Keratinocyte (primary cell): Measurements from ENCODE around the gene NOP14.

Experiments
- EZH2 ChIP-seq: IDR thresholded peaks from one replicate; pipeline ENCODE4 v1.6.1; 2012; ENCODE audit warnings: inconsistent platforms, mild to moderate bottlenecking, low read length, moderate library complexity
- TF ChIP-seq, protein P1 (sequence below), 3 experiments: IDR thresholded peaks in 1 of 3; conservative IDR thresholded peaks in 1 of 3; optimal IDR thresholded peaks in 1 of 3; 2 replicates in 2 of 3; 3 replicates in 1 of 3; pipeline versions ENCODE3 to v1.5.1; 2011; ENCODE audit warnings: low read length in 3 of 3, mild to moderate bottlenecking in 3 of 3, moderate library complexity in 2 of 3, control low read depth in 1 of 3, inconsistent platforms in 1 of 3; ENCODE audit not compliant: insufficient read depth in 2 of 3; ENCODE audit errors: extremely low read depth in 1 of 3

DNA sequence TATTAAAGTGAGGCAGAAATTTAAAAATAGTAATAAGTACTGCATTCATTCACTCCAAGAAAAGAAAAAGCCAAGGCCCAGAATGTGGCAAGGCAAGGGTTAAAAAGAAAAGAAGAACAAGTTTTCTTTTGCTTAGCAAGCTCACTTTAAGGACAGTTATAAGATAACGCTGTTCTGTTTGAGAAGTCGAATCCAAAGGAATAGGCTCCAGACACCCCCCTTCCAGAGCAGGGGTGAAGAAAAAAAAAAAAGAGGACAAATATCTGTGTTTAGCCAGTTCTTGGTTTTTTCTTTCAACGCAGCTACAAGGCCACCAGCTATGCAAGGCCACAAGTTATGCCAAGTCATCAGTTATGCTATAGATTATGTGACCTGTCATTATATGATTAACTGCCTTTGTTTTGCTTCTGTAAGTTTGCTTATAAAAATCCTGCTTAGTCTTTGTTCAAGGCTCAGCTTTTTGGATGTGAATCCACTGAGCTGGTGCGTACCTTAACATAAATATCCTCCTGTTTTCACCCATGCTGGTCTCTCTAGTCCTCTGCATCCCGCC is 1.6 kb upstream of the NOP14 start:
- TF ChIP-seq, protein P1, sequence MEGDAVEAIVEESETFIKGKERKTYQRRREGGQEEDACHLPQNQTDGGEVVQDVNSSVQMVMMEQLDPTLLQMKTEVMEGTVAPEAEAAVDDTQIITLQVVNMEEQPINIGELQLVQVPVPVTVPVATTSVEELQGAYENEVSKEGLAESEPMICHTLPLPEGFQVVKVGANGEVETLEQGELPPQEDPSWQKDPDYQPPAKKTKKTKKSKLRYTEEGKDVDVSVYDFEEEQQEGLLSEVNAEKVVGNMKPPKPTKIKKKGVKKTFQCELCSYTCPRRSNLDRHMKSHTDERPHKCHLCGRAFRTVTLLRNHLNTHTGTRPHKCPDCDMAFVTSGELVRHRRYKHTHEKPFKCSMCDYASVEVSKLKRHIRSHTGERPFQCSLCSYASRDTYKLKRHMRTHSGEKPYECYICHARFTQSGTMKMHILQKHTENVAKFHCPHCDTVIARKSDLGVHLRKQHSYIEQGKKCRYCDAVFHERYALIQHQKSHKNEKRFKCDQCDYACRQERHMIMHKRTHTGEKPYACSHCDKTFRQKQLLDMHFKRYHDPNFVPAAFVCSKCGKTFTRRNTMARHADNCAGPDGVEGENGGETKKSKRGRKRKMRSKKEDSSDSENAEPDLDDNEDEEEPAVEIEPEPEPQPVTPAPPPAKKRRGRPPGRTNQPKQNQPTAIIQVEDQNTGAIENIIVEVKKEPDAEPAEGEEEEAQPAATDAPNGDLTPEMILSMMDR (optimal IDR thresholded peaks at IDR 0.05 in 1 of 3, IDR thresholded peaks at IDR 0.05 in 1 of 3, conservative IDR thresholded peaks at IDR 0.05 in 1 of 3; ENCODE audit: extremely low read depth in 1 of 3, insufficient read depth in 2 of 3, low read length in 3 of 3), result no peak
- no peak for TF ChIP-seq EZH2
